Activated CD4-positive, alpha-beta T cell treated with anti-CD3 and anti-CD28 coated beads for 4 hours (primary cell): Measurements from ENCODE around the gene ITGB6.

Source experiments
- DNase-seq, 2 donors: peaks; one replicate each; pipeline ENCODE4 v3.0.0-alpha.2; 2020

ITGB6 gene

GRCh38 chr2:160221391-160222276 lies 21.6 kb upstream of the ITGB6 start:
- no peak for DNase-seq

GRCh38 chr2:160220545-160221009 lies 20.5 kb upstream of the ITGB6 start:
- no peak for DNase-seq

GRCh38 chr2:160220026-160220425 lies 20.0 kb upstream of the ITGB6 start:
- no peak for DNase-seq

GRCh38 chr2:160214461-160215445 lies 14.7 kb upstream of the ITGB6 start:
- DNase-seq, result no peak

- no peak for DNase-seq
These were observed 13.4 kb upstream of the ITGB6 start for GRCh38 chr2:160213511-160213910.

- peak; percentile 60 to 71 for DNase-seq
These were observed 10.6 kb upstream of the ITGB6 start for GRCh38 chr2:160210599-160211138.

GRCh38 chr2:160209516-160209856 lies 9.4 kb upstream of the ITGB6 start:
- DNase-seq, result no peak

GRCh38 chr2:160208655-160209515 lies 8.8 kb upstream of the ITGB6 start:
- DNase-seq, result no peak

GRCh38 chr2:160207804-160208654 lies 8.0 kb upstream of the ITGB6 start:
- DNase-seq, result no peak

- no peak for DNase-seq
These were observed 7.2 kb upstream of the ITGB6 start for GRCh38 chr2:160207271-160207670.

GRCh38 chr2:160206436-160206835 lies 6.4 kb upstream of the ITGB6 start:
- no peak for DNase-seq

- no peak for DNase-seq
These were observed 5.4 kb upstream of the ITGB6 start for GRCh38 chr2:160205505-160205904.

- no peak for DNase-seq
These were observed 3.4 kb upstream of the ITGB6 start for GRCh38 chr2:160203422-160203821.

- no peak for DNase-seq
These were observed 2.9 kb upstream of the ITGB6 start for GRCh38 chr2:160203007-160203406.

- DNase-seq, result no peak
These were observed 1.9 kb upstream of the ITGB6 start for GRCh38 chr2:160201849-160202539.

- DNase-seq, result no peak
These were observed 849 bp upstream of the ITGB6 start for GRCh38 chr2:160200921-160201320.

GRCh38 chr2:160199053-160199452 lies 1.0 kb downstream of the ITGB6 start:
- DNase-seq, result no peak

GRCh38 chr2:160197587-160197986 lies 2.5 kb downstream of the ITGB6 start:
- DNase-seq, result no peak

- DNase-seq, result no peak
These were observed 5.1 kb downstream of the ITGB6 start for GRCh38 chr2:160194946-160195345.

- DNase-seq, result no peak
These were observed 5.7 kb downstream of the ITGB6 start for GRCh38 chr2:160194351-160194750.
